SK-N-SH (cell line): ENCODE data around the gene SPACA6. TPM values are rescaled to one million over a fixed set of nuclear protein-coding genes. Genes with fewer than 3 reads are reported as not detected.

Source experiments
- CTCF ChIA-PET: fragments of 300-600, 350-600 bp; formaldehyde crosslinking; extraction: SDS; loops from one replicate; lab custom pipeline; 2021; lab: Yijun Ruan, JAX
- POLR2A ChIA-PET: fragments of 350-600 bp; sonication (Branson Sonifier 250); formaldehyde crosslinking; extraction: SDS; loops from one replicate; lab custom pipeline; 2020; ENCODE audit warnings: antibody characterized with exemption, inconsistent platforms; lab: Yijun Ruan, JAX
- DNase-seq: peaks from one replicate; pipeline ENCODE4 v3.0.0; 2012
- H2AFZ ChIP-seq: fragments of 200-600 bp; sonication (generic); 2 replicates; pipeline ENCODE4 v1.8.1; 2016; ENCODE audit warnings: antibody characterized with exemption, mild to moderate bottlenecking, low read depth
- H3F3A ChIP-seq: fragments of 200-600 bp; sonication (generic); replicated peaks from 2 replicates; pipeline ENCODE3; 2016; ENCODE audit warnings: antibody characterized with exemption, mild to moderate bottlenecking; ENCODE audit not compliant: insufficient read depth
- H3K27ac ChIP-seq, 2 experiments: fragments of 200-500 bp in 1 of 2; fragments of 200-600 bp in 1 of 2; sonication (Bioruptor generic) in 1 of 2; sonication (generic), shearing (Covaris generic) in 1 of 2; 2 replicates each; pipeline versions ENCODE4 v1.5.1 to v1.6.1; 2014 to 2016; ENCODE audit warnings: low read depth in 2 of 2, inconsistent platforms in 1 of 2, low read length in 1 of 2, mild to moderate bottlenecking in 1 of 2, mixed read lengths in 1 of 2
- H3K27me3 ChIP-seq: fragments of 200-600 bp; sonication (generic), shearing (Covaris generic); 2 replicates; pipeline ENCODE4 v1.6.1; 2016; ENCODE audit warnings: mixed run types; ENCODE audit not compliant: insufficient read depth
- H3K36me3 ChIP-seq, 2 experiments: fragments of 200-500 bp in 1 of 2; fragments of 200-600 bp in 1 of 2; sonication (Bioruptor generic) in 1 of 2; sonication (generic) in 1 of 2; replicated peaks in 1 of 2; 2 replicates each; pipeline versions ENCODE3 to v1.5.1; 2014 to 2016; ENCODE audit warnings: low read length in 1 of 2, mild to moderate bottlenecking in 1 of 2; ENCODE audit not compliant: insufficient read depth in 2 of 2, control insufficient read depth in 1 of 2
- H3K4me1 ChIP-seq, 2 experiments: fragments of 200-500 bp in 1 of 2; fragments of 200-600 bp in 1 of 2; sonication (Bioruptor generic) in 1 of 2; sonication (generic), shearing (Covaris generic) in 1 of 2; 2 replicates each; pipeline versions ENCODE4 v1.5.1 to v1.6.1; 2014 to 2016; ENCODE audit warnings: low read depth in 1 of 2, low read length in 1 of 2, mixed run types in 1 of 2; ENCODE audit not compliant: insufficient read depth in 2 of 2, control insufficient read depth in 1 of 2
- H3K4me2 ChIP-seq: fragments of 200-600 bp; sonication (generic), shearing (Covaris generic); 2 replicates; pipeline ENCODE4 v1.6.1; 2017; ENCODE audit warnings: mixed run types
- H3K4me3 ChIP-seq, 2 experiments: fragments of 200-500 bp in 1 of 2; fragments of 200-600 bp in 1 of 2; sonication (Bioruptor generic) in 1 of 2; sonication (generic), shearing (Covaris generic) in 1 of 2; 2 replicates each; pipeline versions ENCODE4 v1.5.1 to v1.8.1; 2014 to 2016; ENCODE audit warnings: low read depth in 2 of 2, inconsistent platforms in 1 of 2, low read length in 1 of 2, mild to moderate bottlenecking in 1 of 2, mixed read lengths in 1 of 2, moderate library complexity in 1 of 2
- H3K79me2 ChIP-seq: fragments of 200-600 bp; sonication (generic); 2 replicates; pipeline ENCODE4 v1.8.1; 2017; ENCODE audit warnings: mild to moderate bottlenecking; ENCODE audit not compliant: insufficient read depth
- H3K9ac ChIP-seq: fragments of 200-600 bp; sonication (generic); 2 replicates; pipeline ENCODE4 v1.6.1; 2017; ENCODE audit warnings: mixed run types
- H3K9me2 ChIP-seq: fragments of 200-600 bp; sonication (generic); 2 replicates; pipeline ENCODE4 v1.6.1; 2017; ENCODE audit warnings: mixed run types
- H3K9me3 ChIP-seq: fragments of 200-600 bp; sonication (generic); 2 replicates; pipeline ENCODE4 v1.6.1; 2017; ENCODE audit warnings: mixed run types, mild to moderate bottlenecking, moderate library complexity
- H4K20me1 ChIP-seq: fragments of 200-600 bp; sonication (generic); 2 replicates; pipeline ENCODE4 v1.6.1; 2017; ENCODE audit warnings: mild to moderate bottlenecking, mixed run types; ENCODE audit not compliant: insufficient read depth
- CHD2 ChIP-seq: fragments of 150-350 bp; IDR thresholded peaks from 2 replicates; pipeline ENCODE4 v1.6.1; 2018; ENCODE audit warnings: low read length; ENCODE audit not compliant: partially characterized antibody
- CTCF ChIP-seq: fragments of 200-600 bp; sonication (generic); IDR thresholded peaks from 2 replicates; pipeline ENCODE4 v1.6.1; 2017; ENCODE audit warnings: antibody characterized with exemption, mild to moderate bottlenecking, moderate library complexity
- EP300 ChIP-seq, 2 experiments: IDR thresholded peaks; 2 replicates each; pipeline versions ENCODE4 v1.4.0 to v1.6.1; 2012; ENCODE audit warnings: borderline replicate concordance in 1 of 2, low read depth in 1 of 2, low read length in 1 of 2
- EZH2phosphoT487 ChIP-seq: fragments of 200-600 bp; sonication (generic); IDR thresholded peaks from 2 replicates; pipeline ENCODE4 v1.6.1; 2017; ENCODE audit warnings: low read depth, mixed run types, mild to moderate bottlenecking, antibody characterized with exemption, moderate library complexity, borderline replicate concordance
- FOXJ3 ChIP-seq: sonication (generic); formaldehyde crosslinking; IDR thresholded peaks from 2 replicates; pipeline ENCODE4 v1.5.1; 2020; ENCODE audit warnings: mild to moderate bottlenecking, missing genetic modification reagents
- JUND ChIP-seq: IDR thresholded peaks from 2 replicates; pipeline ENCODE4 v1.4.0; 2012
- MAX ChIP-seq: IDR thresholded peaks from 2 replicates; pipeline ENCODE4 v1.4.0; 2012; ENCODE audit warnings: low read depth
- MXI1 ChIP-seq: IDR thresholded peaks from 2 replicates; pipeline ENCODE4 v1.6.1; 2012; ENCODE audit warnings: mild to moderate bottlenecking, low read depth, low read length, improper control_type of control experiment
- NFIC ChIP-seq: IDR thresholded peaks from 2 replicates; pipeline ENCODE4 v1.4.0; 2012; ENCODE audit warnings: borderline replicate concordance
- NRF1 ChIP-seq: IDR thresholded peaks from 2 replicates; pipeline ENCODE4 v1.6.1; 2012; ENCODE audit warnings: low read depth, mild to moderate bottlenecking, low read length
- POLR2AphosphoS5 ChIP-seq: IDR thresholded peaks from 2 replicates; pipeline ENCODE4 v1.6.1; 2012; ENCODE audit warnings: low read depth, low read length
- RAD21 ChIP-seq: IDR thresholded peaks from 2 replicates; pipeline ENCODE4 v1.6.1; 2012; ENCODE audit warnings: mild to moderate bottlenecking, low read length
- RCOR1 ChIP-seq: fragments of 150-350 bp; IDR thresholded peaks from 2 replicates; pipeline ENCODE4 v1.6.1; 2017; ENCODE audit warnings: antibody characterized with exemption, low read length
- RFX5 ChIP-seq: IDR thresholded peaks from 2 replicates; pipeline ENCODE4 v1.6.1; 2012; ENCODE audit warnings: mild to moderate bottlenecking, improper control_type of control experiment, low read length
- RXRA ChIP-seq: IDR thresholded peaks from 2 replicates; pipeline ENCODE4 v1.4.0; 2012; ENCODE audit warnings: low read depth, mild to moderate bottlenecking, borderline replicate concordance
- SIN3A ChIP-seq: IDR thresholded peaks from 2 replicates; pipeline ENCODE4 v1.6.1; 2012; ENCODE audit warnings: low read depth, mild to moderate bottlenecking, low read length, moderate library complexity, borderline replicate concordance
- TAF1 ChIP-seq: IDR thresholded peaks from 2 replicates; pipeline ENCODE4 v1.6.1; 2012; ENCODE audit warnings: low read depth, mild to moderate bottlenecking, low read length, moderate library complexity, borderline replicate concordance
- TEAD4 ChIP-seq: IDR thresholded peaks from 2 replicates; pipeline ENCODE4 v1.4.0; 2012; ENCODE audit warnings: mild to moderate bottlenecking, borderline replicate concordance; ENCODE audit not compliant: insufficient read depth
- USF1 ChIP-seq: IDR thresholded peaks from 2 replicates; pipeline ENCODE4 v1.4.0; 2012; ENCODE audit warnings: low read depth, borderline replicate concordance
- WGBS: methylation state at CpG from one replicate; pipeline ENCODE4 v1.1.6; 2017; ENCODE audit warnings: low lambda C conversion rate; 5-methylcytosine and 5-hydroxymethylcytosine counted together
- polyA plus RNA-seq, 3 experiments: library from polyadenylated mRNA; depleted of rRNA; stranded (reverse); fragments of >200 nt; gene quantifications; 2 replicates each; pipeline ENCODE4 v1.2.3, GENCODE V29; 2012
- TF ChIP-seq, protein P1 (sequence below): fragments of 150-350 bp; IDR thresholded peaks from 2 replicates; pipeline ENCODE4 v1.6.1; 2016; ENCODE audit warnings: mild to moderate bottlenecking, low read depth, low read length

SPACA6 gene
- polyA plus RNA-seq, 1 of the 3 experiments (the other 2 are of a cell fraction) = 15.8 TPM

DNA sequence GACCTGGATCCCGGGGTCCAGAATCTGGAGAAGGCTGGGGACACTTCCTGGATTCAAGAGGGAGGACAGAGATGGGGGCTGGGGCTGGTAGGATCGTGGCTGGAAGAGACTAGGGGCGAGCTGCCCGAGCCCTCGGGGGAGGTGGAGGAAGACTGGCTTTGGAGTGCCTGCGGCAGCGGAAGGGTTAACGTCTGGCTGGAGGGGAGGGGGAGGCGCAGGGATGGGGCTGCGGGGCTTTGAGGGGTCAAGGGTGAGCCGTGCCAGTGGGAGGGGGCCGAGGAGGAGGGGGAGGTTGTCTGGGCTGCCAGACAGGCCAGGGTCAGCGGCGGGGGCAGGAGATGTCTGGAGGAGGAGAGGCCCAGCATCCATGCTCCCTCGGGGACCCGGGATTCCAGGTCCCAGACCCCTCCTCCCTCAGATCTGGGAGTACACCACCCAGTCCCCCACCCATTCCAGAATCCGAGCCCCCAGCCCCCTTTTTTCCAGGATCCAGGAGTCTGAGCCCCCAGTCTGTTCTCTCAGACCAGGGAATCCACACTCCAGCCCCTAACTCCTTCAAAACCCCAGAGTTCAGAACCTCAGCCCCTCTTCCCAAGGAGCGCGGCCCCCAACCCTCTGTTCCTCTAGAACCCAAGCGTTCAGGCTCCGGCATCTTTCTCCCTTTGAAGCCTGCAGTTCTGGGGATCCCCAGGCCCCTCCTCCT lies 3.2 kb upstream of the SPACA6 start:
- peaks cover 19% of the 10 kb centered on the region for H3F3A ChIP-seq
- H3K4me2 ChIP-seq = peak overlapping the region; percentile 99
- CTCF ChIA-PET = interaction anchor here (1.2 to 1.5 kb wide), 3 partner anchors 12 to 33 kb away, joined by 3 to 8 read pairs (median 3); no protein-coding TSS in a partner anchor
- POLR2A ChIA-PET = interaction anchor here (0.8 kb wide), 1 partner anchor 14 kb away, joined by 4 read pairs; no protein-coding TSS in a partner anchor
- H3K4me1 ChIP-seq = peaks cover 5 to 19% of the 10 kb centered on the region in 2 experiments; a peak in 3 of 4 replicates
- H2AFZ ChIP-seq = no peak overlapping the region
- TF ChIP-seq NRF1 (no peak), TAF1 (peak; percentile 25; the same call in 1 of the 2 replicates)
- no peaks in the 10 kb centered on the region for H3K9me2 ChIP-seq
- H3K4me3 ChIP-seq = peak overlapping the region; percentile 71 to 98
- H3K27ac ChIP-seq = peak overlapping the region; percentile 95 to 96
- peaks cover 7 to 15% of the 10 kb centered on the region in 2 experiments for H3K36me3 ChIP-seq
- 0% methylated on average over 21 of the region's 21 CpGs for WGBS
- peaks cover 37% of the 10 kb centered on the region for H4K20me1 ChIP-seq
- peaks cover 89% of the 10 kb centered on the region for H3K79me2 ChIP-seq
- no peaks in the 10 kb centered on the region for H3K27me3 ChIP-seq
- no peaks in the 10 kb centered on the region for H3K9me3 ChIP-seq
- H3K9ac ChIP-seq = peak overlapping the region; percentile 97
- DNase-seq = peak; percentile 77

DNA sequence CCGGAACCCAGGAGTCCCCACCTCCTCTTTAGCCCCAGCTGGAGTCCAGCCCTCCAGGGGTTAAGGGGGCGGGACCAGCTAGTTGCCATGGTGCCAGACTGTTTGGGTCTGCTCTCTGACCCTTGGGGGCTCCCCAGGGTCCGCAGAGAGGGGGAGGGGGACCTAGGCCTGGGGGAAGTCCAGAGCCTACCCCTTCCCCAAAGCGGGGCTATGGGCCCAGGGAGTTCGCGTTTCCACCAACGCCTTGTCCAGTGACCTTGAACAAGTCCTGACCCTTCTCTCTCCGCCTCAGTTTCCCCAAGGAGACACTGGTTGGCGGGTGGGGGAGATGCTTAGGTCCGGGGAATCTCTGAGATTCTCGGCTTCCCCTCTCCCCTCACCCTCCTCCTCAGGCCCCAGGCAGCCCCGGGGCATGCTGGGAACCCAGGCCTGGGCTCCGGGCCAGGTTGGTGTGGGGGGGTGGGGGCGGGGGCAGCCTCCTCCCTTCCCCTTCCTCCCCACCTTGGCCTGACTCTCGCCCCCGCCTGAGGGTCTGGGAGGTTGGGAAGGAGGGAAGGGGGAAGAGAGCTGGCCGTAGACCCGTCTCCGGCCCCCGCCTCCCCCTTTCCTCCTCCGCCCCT lies 2.6 kb upstream of the SPACA6 start:
- CTCF ChIA-PET = interaction anchor here (1.3 to 1.5 kb wide), 2 partner anchors 13 to 34 kb away, joined by 3 to 8 read pairs; no protein-coding TSS in a partner anchor
- peak; percentile 84 for DNase-seq
- Histone ChIP-seq H3K27ac (peak overlapping the region; percentile 95 to 96), H2AFZ (no peak overlapping the region), H3K9me2 (no peaks in the 10 kb centered on the region), H3K4me2 (peak overlapping the region; percentile 99), H3K9ac (peak overlapping the region; percentile 97), H3K36me3 (peaks cover 5 to 22% of the 10 kb centered on the region in 2 experiments), H3F3A (peaks cover 19% of the 10 kb centered on the region), H3K79me2 (peaks cover 94% of the 10 kb centered on the region), H3K27me3 (no peaks in the 10 kb centered on the region), H4K20me1 (peaks cover 44% of the 10 kb centered on the region), H3K9me3 (no peaks in the 10 kb centered on the region), H3K4me3 (peak overlapping the region; percentile 71 to 98), H3K4me1 (peaks cover 5 to 19% of the 10 kb centered on the region in 2 experiments; a peak in 3 of 4 replicates)
- POLR2A ChIA-PET = interaction anchor here (0.8 kb wide), 1 partner anchor 13 kb away, joined by 4 read pairs; no protein-coding TSS in a partner anchor
- 0% methylated on average over 13 of the region's 21 CpGs for WGBS
- TF ChIP-seq EZH2phosphoT487 (no peak), FOXJ3 (CRISPR knock-in tag) (0 out of 2 replicates have a peak, but pooled peaks have one; percentile 47), MAX (peak; percentile 37; the same call in 1 of the 2 replicates), RFX5 (no peak), CHD2 (peak; percentile 80), POLR2AphosphoS5 (no peak), RCOR1 (no peak), JUND (no peak), CTCF (no peak), EP300 (IDR thresholded peaks at IDR 0.05; ENCODE audit: borderline replicate concordance in 1 of 2, low read depth in 1 of 2, low read length in 1 of 2) (no peak), NFIC (peak; percentile 91), USF1 (no peak), MXI1 (no peak), RXRA (no peak), NRF1 (no peak), TEAD4 (0 out of 2 replicates have a peak, but pooled peaks have one; percentile 9), RAD21 (no peak), SIN3A (no peak)
- TF ChIP-seq, protein P1, sequence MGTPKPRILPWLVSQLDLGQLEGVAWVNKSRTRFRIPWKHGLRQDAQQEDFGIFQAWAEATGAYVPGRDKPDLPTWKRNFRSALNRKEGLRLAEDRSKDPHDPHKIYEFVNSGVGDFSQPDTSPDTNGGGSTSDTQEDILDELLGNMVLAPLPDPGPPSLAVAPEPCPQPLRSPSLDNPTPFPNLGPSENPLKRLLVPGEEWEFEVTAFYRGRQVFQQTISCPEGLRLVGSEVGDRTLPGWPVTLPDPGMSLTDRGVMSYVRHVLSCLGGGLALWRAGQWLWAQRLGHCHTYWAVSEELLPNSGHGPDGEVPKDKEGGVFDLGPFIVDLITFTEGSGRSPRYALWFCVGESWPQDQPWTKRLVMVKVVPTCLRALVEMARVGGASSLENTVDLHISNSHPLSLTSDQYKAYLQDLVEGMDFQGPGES = no peak
